K562 (cell line): ENCODE data around the gene EEF1AKMT1. TPM values are rescaled to one million over a fixed set of nuclear protein-coding genes. Genes with fewer than 3 reads are reported as not detected.

Experiments
- ARID1B ChIP-seq: fragments of 450-650 bp; IDR thresholded peaks from 2 replicates; pipeline ENCODE4 v1.6.1; 2016; ENCODE audit warnings: antibody characterized with exemption, mild to moderate bottlenecking, inconsistent platforms
- ELF2 ChIP-seq: fragments of 250-450 bp; sonication (Bioruptor Pico); IDR thresholded peaks from 2 replicates; pipeline ENCODE4 v1.5.0; 2021; ENCODE audit warnings: mild to moderate bottlenecking
- ESRRA ChIP-seq: fragments of 450-650 bp; IDR thresholded peaks from 2 replicates; pipeline ENCODE4 v1.6.1; 2014; ENCODE audit warnings: low read depth, mild to moderate bottlenecking, moderate library complexity, borderline replicate concordance
- L3MBTL2 ChIP-seq: fragments of 450-650 bp; IDR thresholded peaks from 2 replicates; pipeline ENCODE4 v1.6.1; 2016; ENCODE audit warnings: mild to moderate bottlenecking, moderate library complexity
- MCM2 ChIP-seq: fragments of 450-650 bp; IDR thresholded peaks from 2 replicates; pipeline ENCODE4 v1.6.1; 2017; ENCODE audit warnings: low read depth, mild to moderate bottlenecking
- MTA2 ChIP-seq: fragments of 450-650 bp; IDR thresholded peaks from 2 replicates; pipeline ENCODE4 v1.6.1; 2016; ENCODE audit warnings: low read depth
- U2AF2 ChIP-seq: fragments of 200-400 bp; formaldehyde crosslinking; optimal IDR thresholded peaks from 2 replicates; pipeline ENCODE3; 2017; ENCODE audit warnings: low read depth, mild to moderate bottlenecking, low read length
- ZNF274 ChIP-seq: IDR thresholded peaks from 2 replicates; pipeline ENCODE4 v1.6.1; 2011; ENCODE audit warnings: low read depth, mild to moderate bottlenecking, low read length, moderate library complexity, borderline replicate concordance
- ZNF431 ChIP-seq: sonication (generic); formaldehyde crosslinking; IDR thresholded peaks from 2 replicates; pipeline ENCODE4 v1.8.0; 2022; ENCODE audit warnings: mild to moderate bottlenecking, missing genetic modification reagents
- ZNF696 ChIP-seq: fragments of 250-450 bp; sonication (Bioruptor Pico); conservative IDR thresholded peaks from 2 replicates; pipeline ENCODE4 v1.4.0; 2020; ENCODE audit warnings: mild to moderate bottlenecking, moderate library complexity
- ZNF766 ChIP-seq: fragments of 200-800 bp; sonication (Bioruptor generic); conservative IDR thresholded peaks from 2 replicates; pipeline ENCODE4 v1.6.1; 2016; ENCODE audit warnings: missing genetic modification characterization, missing compliant biosample characterization
- polyA plus RNA-seq, 8 experiments: library from polyadenylated mRNA; depleted of rRNA in 4 of 8; stranded (reverse) in 5 of 8; unstranded in 3 of 8; fragments of >200 nt; fragmentation: Nextera tagmentation in 2 of 8; fragmentation: Illumina TruSeq in 1 of 8; extraction: Ambion mirVana in 2 of 8; extraction: Trizol in 1 of 8; gene quantifications; 2 replicates each; pipeline versions ENCODE4 v1.2.1 to v1.2.3, GENCODE V29; 2011 to 2014; ENCODE audit warnings: inconsistent platforms in 1 of 8, missing spikeins in 1 of 8
- total RNA-seq, 7 experiments: library from RNA; depleted of rRNA in 6 of 7; stranded (reverse); fragments of >200 nt in 6 of 7; fragmentation: Illumina TruSeq in 2 of 7; extraction: Trizol in 2 of 7; gene quantifications; 2 replicates each; pipeline versions ENCODE4 v1.2.1 to v1.2.3, GENCODE V29; 2011 to 2021; ENCODE audit warnings: low replicate concordance in 1 of 7
- TF ChIP-seq, protein P1 (sequence below): fragments of 450-650 bp; IDR thresholded peaks from 2 replicates; pipeline ENCODE4 v1.6.1; 2018; ENCODE audit warnings: mild to moderate bottlenecking, low read depth; ENCODE audit not compliant: partially characterized antibody
- TF ChIP-seq, protein P2 (sequence below): sonication (generic); formaldehyde crosslinking; IDR thresholded peaks from 2 replicates; pipeline ENCODE4 v1.8.0; 2023; ENCODE audit warnings: missing genetic modification reagents, mild to moderate bottlenecking, borderline replicate concordance
- TF ChIP-seq, protein P3 (sequence below): IDR thresholded peaks from 3 replicates; pipeline ENCODE4 v1.6.1; 2011; ENCODE audit warnings: borderline replicate concordance, mild to moderate bottlenecking, moderate library complexity; ENCODE audit not compliant: insufficient read length; ENCODE audit errors: extremely low read depth

The EEF1AKMT1 gene
- total and polyA plus RNA-seq, 9 of the 15 experiments (the other 6 are each of a cell fraction or from before 2014, with no cell fraction given): 5.3 to 36.3 (median 7.9) TPM

DNA sequence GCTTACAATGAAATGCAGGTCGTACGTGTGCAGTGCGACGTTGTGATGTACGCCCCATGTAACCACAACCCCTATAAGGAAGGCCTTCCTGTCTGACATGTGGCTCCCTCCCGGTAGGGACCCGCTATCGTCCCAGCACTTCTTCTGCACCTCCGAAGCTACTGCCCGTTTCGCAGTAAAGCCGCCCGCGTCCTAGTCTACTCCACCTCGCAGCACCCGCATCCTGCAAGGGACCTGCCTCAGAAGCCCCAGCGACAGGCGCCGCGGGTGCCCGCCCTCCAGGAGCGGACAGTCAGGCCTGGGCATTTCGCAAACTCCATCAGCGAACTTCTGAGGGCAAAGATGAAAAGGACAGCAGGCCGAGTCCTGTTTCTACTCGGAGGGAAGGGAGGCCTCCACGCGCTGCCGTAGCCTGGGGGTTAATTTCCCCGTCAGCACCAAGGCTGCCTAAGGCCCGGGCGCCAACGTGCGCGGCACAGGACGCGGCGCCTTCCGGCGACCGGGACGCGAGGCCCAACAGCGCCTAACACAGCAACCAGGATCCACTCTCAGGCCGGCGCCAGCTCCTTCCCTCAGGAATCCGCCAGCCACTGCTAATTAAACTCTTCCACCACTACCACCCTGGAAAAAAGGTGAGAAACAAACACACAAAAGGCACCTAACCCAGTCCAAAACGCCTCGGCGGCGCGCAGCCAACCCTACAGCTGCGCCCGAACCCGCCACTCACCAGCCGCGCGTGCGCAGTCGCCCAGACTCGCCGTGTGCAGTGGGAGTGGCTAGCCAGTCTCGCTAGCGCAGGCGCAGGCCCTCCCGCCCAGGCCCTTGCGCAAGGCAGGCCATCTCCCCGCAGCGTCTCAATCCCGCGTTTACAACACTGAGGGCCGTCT, at the start of gene EEF1AKMT1 (continued):
- TF ChIP-seq, protein P1, sequence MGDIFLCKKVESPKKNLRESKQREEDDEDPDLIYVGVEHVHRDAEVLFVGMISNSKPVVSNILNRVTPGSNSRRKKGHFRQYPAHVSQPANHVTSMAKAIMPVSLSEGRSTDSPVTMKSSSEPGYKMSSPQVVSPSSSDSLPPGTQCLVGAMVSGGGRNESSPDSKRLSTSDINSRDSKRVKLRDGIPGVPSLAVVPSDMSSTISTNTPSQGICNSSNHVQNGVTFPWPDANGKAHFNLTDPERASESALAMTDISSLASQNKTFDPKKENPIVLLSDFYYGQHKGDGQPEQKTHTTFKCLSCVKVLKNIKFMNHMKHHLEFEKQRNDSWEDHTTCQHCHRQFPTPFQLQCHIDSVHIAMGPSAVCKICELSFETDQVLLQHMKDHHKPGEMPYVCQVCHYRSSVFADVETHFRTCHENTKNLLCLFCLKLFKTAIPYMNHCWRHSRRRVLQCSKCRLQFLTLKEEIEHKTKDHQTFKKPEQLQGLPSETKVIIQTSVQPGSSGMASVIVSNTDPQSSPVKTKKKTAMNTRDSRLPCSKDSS: no peak
- TF ChIP-seq, protein P2, sequence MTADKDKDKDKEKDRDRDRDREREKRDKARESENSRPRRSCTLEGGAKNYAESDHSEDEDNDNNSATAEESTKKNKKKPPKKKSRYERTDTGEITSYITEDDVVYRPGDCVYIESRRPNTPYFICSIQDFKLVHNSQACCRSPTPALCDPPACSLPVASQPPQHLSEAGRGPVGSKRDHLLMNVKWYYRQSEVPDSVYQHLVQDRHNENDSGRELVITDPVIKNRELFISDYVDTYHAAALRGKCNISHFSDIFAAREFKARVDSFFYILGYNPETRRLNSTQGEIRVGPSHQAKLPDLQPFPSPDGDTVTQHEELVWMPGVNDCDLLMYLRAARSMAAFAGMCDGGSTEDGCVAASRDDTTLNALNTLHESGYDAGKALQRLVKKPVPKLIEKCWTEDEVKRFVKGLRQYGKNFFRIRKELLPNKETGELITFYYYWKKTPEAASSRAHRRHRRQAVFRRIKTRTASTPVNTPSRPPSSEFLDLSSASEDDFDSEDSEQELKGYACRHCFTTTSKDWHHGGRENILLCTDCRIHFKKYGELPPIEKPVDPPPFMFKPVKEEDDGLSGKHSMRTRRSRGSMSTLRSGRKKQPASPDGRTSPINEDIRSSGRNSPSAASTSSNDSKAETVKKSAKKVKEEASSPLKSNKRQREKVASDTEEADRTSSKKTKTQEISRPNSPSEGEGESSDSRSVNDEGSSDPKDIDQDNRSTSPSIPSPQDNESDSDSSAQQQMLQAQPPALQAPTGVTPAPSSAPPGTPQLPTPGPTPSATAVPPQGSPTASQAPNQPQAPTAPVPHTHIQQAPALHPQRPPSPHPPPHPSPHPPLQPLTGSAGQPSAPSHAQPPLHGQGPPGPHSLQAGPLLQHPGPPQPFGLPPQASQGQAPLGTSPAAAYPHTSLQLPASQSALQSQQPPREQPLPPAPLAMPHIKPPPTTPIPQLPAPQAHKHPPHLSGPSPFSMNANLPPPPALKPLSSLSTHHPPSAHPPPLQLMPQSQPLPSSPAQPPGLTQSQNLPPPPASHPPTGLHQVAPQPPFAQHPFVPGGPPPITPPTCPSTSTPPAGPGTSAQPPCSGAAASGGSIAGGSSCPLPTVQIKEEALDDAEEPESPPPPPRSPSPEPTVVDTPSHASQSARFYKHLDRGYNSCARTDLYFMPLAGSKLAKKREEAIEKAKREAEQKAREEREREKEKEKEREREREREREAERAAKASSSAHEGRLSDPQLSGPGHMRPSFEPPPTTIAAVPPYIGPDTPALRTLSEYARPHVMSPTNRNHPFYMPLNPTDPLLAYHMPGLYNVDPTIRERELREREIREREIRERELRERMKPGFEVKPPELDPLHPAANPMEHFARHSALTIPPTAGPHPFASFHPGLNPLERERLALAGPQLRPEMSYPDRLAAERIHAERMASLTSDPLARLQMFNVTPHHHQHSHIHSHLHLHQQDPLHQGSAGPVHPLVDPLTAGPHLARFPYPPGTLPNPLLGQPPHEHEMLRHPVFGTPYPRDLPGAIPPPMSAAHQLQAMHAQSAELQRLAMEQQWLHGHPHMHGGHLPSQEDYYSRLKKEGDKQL (CRISPR knock-in tag): no peak
- TF ChIP-seq ZNF274: no peak
- TF ChIP-seq ESRRA: no peak
- no peak for TF ChIP-seq ZNF431 (CRISPR knock-in tag)
- TF ChIP-seq ZNF696 (CRISPR knock-in tag): no peak
- TF ChIP-seq, protein P3, sequence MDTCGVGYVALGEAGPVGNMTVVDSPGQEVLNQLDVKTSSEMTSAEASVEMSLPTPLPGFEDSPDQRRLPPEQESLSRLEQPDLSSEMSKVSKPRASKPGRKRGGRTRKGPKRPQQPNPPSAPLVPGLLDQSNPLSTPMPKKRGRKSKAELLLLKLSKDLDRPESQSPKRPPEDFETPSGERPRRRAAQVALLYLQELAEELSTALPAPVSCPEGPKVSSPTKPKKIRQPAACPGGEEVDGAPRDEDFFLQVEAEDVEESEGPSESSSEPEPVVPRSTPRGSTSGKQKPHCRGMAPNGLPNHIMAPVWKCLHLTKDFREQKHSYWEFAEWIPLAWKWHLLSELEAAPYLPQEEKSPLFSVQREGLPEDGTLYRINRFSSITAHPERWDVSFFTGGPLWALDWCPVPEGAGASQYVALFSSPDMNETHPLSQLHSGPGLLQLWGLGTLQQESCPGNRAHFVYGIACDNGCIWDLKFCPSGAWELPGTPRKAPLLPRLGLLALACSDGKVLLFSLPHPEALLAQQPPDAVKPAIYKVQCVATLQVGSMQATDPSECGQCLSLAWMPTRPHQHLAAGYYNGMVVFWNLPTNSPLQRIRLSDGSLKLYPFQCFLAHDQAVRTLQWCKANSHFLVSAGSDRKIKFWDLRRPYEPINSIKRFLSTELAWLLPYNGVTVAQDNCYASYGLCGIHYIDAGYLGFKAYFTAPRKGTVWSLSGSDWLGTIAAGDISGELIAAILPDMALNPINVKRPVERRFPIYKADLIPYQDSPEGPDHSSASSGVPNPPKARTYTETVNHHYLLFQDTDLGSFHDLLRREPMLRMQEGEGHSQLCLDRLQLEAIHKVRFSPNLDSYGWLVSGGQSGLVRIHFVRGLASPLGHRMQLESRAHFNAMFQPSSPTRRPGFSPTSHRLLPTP: no peak
- TF ChIP-seq ZNF766 (CRISPR knock-in tag): 0 out of 2 replicates have a peak, but pooled peaks have one; percentile 29
- no peak for TF ChIP-seq ARID1B
- TF ChIP-seq MCM2: no peak
- no peak for TF ChIP-seq ELF2 (CRISPR knock-in tag)
- TF ChIP-seq MTA2: no peak
- no peak for TF ChIP-seq U2AF2
- peak; percentile 94; the same call in 1 of the 2 replicates for TF ChIP-seq L3MBTL2
